ENCODE data around the gene CCDC185.

The CCDC185 gene

GRCh38 chr1:223393275-223394214 is at the start of gene CCDC185:
Gene CCDC185, plus strand, starts transcription at chr1:223393415. Its CDS starts 61 bp downstream, at chr1:223393476.
- DNase-seq (ENCODE audit: low spot score): no peak

- no peak for DNase-seq (ENCODE audit: low spot score)
These were observed 49.5 kb upstream of the CCDC185 start for GRCh38 chr1:223343692-223344091.

GRCh38 chr1:223344491-223344890 is 48.7 kb upstream of the CCDC185 start:
- DNase-seq (ENCODE audit: low spot score): no peak

GRCh38 chr1:223345720-223346119 is 47.5 kb upstream of the CCDC185 start:
- DNase-seq (ENCODE audit: low spot score): no peak

GRCh38 chr1:223346311-223346710 is 46.9 kb upstream of the CCDC185 start:
- no peak for DNase-seq (ENCODE audit: low spot score)

GRCh38 chr1:223347583-223347982 is 45.6 kb upstream of the CCDC185 start:
- no peak for DNase-seq (ENCODE audit: low spot score)

GRCh38 chr1:223348439-223348838 is 44.8 kb upstream of the CCDC185 start:
- DNase-seq (ENCODE audit: low spot score): no peak

- no peak for DNase-seq (ENCODE audit: low spot score)
These were observed 44.0 kb upstream of the CCDC185 start for GRCh38 chr1:223349241-223349640.

GRCh38 chr1:223350361-223350908 is 42.8 kb upstream of the CCDC185 start:
- no peak for DNase-seq (ENCODE audit: low spot score)

GRCh38 chr1:223352944-223353343 is 40.3 kb upstream of the CCDC185 start:
- no peak for DNase-seq (ENCODE audit: low spot score)

GRCh38 chr1:223353939-223354338 is 39.3 kb upstream of the CCDC185 start:
- DNase-seq (ENCODE audit: low spot score): no peak

- no peak for DNase-seq (ENCODE audit: low spot score)
These were observed 37.5 kb upstream of the CCDC185 start for GRCh38 chr1:223355699-223356098.

GRCh38 chr1:223358826-223359225 is 34.4 kb upstream of the CCDC185 start:
- no peak for DNase-seq (ENCODE audit: low spot score)

- DNase-seq (ENCODE audit: low spot score): peak; percentile 72
These were observed 30.0 kb upstream of the CCDC185 start for GRCh38 chr1:223363057-223363855.

- peak; percentile 78 for DNase-seq (ENCODE audit: low spot score)
These were observed 29.1 kb upstream of the CCDC185 start, which contains the start of gene SUSD4 for GRCh38 chr1:223363856-223364684. Gene SUSD4, minus strand, starts transcription at chr1:223364176. Its CDS starts 751 bp downstream, at chr1:223363425.

- DNase-seq (ENCODE audit: low spot score): peak; percentile 66
These were observed 28.4 kb upstream of the CCDC185 start for GRCh38 chr1:223364685-223365382.

- DNase-seq (ENCODE audit: low spot score): no peak
These were observed 19.1 kb upstream of the CCDC185 start for GRCh38 chr1:223374064-223374610.

GRCh38 chr1:223378754-223379153 is 14.5 kb upstream of the CCDC185 start:
- no peak for DNase-seq (ENCODE audit: low spot score)

- no peak for DNase-seq (ENCODE audit: low spot score)
These were observed 7.2 kb upstream of the CCDC185 start for GRCh38 chr1:223386013-223386412.

- no peak for DNase-seq (ENCODE audit: low spot score)
These were observed 2.6 kb upstream of the CCDC185 start for GRCh38 chr1:223390618-223391017.

- no peak for DNase-seq (ENCODE audit: low spot score)
These were observed 1.0 kb downstream of the CCDC185 start for GRCh38 chr1:223394242-223394641.

All from ecto neural progenitor cell (in vitro differentiated cells).